HG03175 (cell line): Measurements from ENCODE around the gene TCERG1L.

Source experiments
- ATAC-seq: cut with Tn5 transposase; IDR thresholded peaks from one replicate; pipeline ENCODE4 v1.9.1; 2021; ENCODE audit warnings: mild to moderate bottlenecking, moderate library complexity; ENCODE audit not compliant: unreplicated experiment

The TCERG1L gene

GRCh38 chr10:131131726-131132591, 179.6 kb downstream of the TCERG1L start:
- no peak for ATAC-seq

GRCh38 chr10:131130025-131130424, 181.5 kb downstream of the TCERG1L start:
- no peak for ATAC-seq

DNA sequence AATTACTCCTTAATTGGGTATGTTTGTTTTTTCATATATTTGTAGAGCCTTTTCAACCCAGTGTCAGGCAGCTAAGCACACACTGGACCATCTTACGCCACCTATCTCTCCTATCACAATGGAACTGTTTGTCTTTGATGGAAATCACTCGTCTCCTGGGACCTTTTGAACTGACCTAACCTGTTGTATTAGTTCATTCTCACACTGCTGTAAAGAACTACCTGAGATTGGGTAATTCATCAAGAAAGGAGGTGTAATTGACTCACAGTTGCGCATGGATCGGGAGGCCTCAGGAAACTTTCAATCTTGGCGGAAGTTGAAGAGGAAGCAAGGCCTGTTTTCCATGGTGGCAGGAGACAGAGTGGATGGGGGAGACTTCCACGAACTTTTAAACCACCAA, 182.0 kb downstream of the TCERG1L start:
- no peak for ATAC-seq

DNA sequence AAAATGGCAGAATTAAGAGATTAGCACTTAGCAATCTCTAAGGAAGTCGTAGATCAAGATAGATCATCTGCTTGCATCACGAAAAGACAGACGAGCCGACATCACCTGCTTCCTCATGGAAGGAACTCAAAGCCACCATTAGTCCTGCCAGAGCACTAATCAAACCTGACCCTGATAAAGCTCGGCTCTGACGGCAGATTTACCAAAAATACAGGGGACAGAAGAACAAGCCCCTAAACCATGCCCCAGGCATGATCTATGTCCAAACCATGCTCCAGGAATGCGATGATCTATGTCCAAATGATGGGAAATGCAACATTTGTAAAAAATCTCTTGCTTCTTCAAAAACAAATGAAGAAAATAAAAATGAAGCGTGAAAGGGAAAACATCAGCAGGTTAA, 182.8 kb downstream of the TCERG1L start:
- ATAC-seq = no peak

- no peak for ATAC-seq
Measured at GRCh38 chr10:131127610-131128009, 183.9 kb downstream of the TCERG1L start.

DNA sequence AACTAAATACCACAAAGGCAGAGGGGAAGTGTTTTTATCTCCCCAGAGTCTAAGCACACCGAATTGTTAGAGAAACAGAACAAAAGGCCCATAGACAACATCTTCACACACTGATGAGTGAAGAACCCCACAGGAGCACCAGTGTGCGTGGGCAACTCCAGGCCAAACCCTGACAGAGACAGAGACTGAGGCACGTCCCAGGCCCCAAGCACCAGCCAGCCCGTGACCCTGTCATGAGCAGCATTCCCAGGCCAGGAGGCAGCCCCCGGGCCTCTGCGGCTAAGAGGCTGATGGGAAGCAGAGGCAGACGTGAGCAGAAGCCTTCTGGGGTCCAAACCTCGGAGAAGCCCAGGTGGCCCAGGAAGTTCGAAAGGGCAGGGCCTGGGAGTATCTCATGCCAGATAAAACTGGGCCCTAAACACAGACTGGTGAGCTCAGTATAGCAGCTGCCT, 184.4 kb downstream of the TCERG1L start:
- no peak for ATAC-seq

GRCh38 chr10:131126321-131127137, 185.0 kb downstream of the TCERG1L start:
- no peak for ATAC-seq

GRCh38 chr10:131125511-131126225, 185.9 kb downstream of the TCERG1L start:
- ATAC-seq = no peak

DNA sequence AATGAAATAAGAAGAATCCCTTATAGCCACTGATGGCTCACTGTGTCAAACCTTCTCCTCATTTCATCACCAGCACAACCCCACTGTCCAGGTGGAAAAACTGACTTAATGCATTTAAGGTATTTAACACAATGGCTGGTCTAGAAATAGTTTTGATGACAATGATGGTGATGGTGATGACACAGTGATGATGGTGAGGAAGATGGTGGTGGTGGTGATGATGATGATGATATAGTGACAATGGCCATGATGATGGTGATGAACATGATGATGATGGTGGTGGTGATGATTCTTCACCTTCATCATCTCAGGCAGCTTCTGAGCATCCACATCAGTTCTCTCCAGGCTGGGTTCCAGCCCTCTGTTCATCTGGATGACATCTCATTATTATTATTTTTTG, 186.6 kb downstream of the TCERG1L start:
- no peak for ATAC-seq

DNA sequence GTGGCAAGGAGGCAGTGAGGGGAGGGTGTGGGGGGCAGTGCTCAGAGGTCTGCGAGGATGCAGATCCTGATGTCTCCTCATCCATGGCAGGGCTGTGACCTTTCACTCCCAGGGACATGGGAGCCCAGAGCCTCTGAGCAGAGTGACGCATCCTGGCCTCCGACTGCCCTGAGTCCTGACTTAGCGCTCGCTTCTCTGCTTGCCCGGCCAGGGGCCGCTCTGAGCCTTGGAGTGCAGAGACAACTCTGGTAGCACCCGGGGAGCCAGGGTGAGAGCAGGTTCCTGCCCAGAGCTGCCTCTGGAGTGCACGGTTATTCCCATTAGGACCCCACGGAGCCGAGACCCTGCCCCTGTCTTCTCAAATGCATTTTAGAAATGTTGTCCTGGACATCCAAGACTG, 188.0 kb downstream of the TCERG1L start:
- ATAC-seq = no peak

DNA sequence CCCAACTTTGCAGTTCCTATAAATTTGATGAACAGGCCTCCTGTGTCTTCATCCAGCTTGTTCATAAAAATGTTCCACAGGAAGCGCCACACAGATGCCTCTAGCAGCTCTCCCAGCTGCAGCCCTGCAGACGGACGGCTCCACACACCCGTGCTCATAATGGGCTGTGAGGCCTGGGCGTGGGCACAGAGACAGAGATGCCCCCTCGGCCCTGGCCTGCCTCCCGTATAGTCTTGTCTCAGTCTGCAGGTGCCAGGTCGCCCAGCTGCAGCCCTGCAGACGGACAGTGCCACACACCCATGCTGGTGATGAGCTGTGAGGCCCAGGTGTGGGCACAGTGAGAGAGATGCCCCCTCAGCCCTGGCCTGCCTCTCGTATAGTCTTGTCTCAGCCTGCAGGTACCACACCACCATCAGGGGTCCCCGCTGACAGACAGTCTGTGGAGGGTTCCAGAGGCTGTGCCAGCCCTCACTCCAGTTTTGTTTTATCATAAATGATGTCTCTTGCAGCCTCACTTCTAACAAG, 189.9 kb downstream of the TCERG1L start:
- no peak for ATAC-seq

- no peak for ATAC-seq
Measured at GRCh38 chr10:131119626-131120355, 191.7 kb downstream of the TCERG1L start.

- no peak for ATAC-seq
Measured at GRCh38 chr10:131117416-131118212, 193.9 kb downstream of the TCERG1L start.

GRCh38 chr10:131116991-131117375, 194.5 kb downstream of the TCERG1L start:
- no peak for ATAC-seq

DNA sequence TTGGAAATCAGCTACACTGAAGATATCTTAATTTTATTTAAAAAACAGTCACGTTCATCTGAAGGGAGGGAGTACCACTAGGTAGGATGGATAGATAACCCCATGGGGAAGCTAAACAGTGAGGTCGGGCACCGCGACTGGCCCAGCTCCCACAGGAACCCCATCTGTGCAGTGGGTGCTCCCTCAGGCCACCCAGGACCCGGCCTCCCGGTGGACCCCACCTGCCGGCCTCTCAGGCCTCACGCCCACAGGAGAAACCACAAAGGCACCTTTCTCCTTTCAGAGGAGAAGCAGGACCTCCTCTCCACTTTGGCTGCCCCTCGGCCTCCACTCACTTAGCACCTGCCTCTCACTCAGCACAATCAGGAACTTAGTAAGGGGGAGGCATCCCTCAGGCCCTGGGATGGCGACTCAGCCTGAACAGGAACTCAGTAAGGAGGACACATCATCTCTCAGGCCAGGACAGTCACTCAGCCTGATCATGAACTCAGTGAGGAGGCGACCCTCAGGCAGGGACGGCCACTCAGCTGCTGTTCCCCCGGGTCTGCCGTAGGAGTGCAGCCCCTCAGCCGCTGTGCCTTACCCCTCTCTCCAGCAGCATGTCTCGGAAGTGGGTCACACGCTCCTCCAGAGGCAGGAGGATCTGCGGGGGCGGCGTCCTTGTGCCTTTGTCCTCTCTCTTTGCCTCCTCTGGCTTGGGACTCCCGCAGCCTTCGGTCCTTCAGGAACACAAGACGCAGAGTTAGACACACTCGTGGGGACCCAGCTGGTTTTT, 195.1 kb downstream of the TCERG1L start:
- ATAC-seq = no peak

- no peak for ATAC-seq
Measured at GRCh38 chr10:131115801-131116200, 195.7 kb downstream of the TCERG1L start.

GRCh38 chr10:131115321-131115720, 196.2 kb downstream of the TCERG1L start:
- no peak for ATAC-seq

DNA sequence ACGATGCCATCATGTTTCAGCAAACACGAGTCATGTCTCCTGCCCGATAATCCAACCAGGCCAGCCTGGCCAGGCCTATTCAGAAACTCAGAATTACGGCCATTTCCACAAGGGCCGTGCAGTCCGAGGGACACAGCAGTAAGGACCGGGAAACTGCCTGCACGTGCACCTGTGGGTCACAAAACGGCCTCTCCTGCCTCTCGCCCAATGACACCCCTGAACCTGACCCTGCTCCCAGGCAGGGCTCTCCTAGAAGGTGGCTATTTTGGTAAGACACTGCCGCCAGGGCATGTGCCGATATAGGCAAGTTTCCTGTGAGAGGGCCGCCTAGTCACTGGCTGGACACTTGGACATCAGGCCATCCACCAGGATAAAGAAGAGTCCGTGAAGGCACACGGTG, 196.7 kb downstream of the TCERG1L start:
- no peak for ATAC-seq
